ENCODE measurements around the gene FOXR1.

The FOXR1 gene

GRCh38 chr11:119025978-119026766, 54.6 kb downstream of the FOXR1 start:
- 100% methylated on average over 10 of the region's 16 CpGs for WGBS (ENCODE audit: insufficient coverage)
- DNase-seq = no peak
- no peak overlapping the region for H3K4me3 ChIP-seq (ENCODE audit: control insufficient read depth in 1 of 7, extremely low read depth in 1 of 7, insufficient read depth in 4 of 7, low read depth in 2 of 7, low read length in 6 of 7)
- no peak overlapping the region for H3K27ac ChIP-seq (ENCODE audit: insufficient read depth in 1 of 2, low read depth in 1 of 2, low read length in 2 of 2, poor library complexity in 1 of 2, severe bottlenecking in 2 of 2)
- POLR2A ChIA-PET = interaction anchor here (0.5 to 1.1 kb wide), 3 partner anchors 17 to 69 kb away, joined by 3 to 4 read pairs (median 3); no protein-coding TSS in a partner anchor
- no peaks in the 10 kb centered on the region for H3K27me3 ChIP-seq (replicated peaks in 2 of 5; ENCODE audit: control insufficient read depth in 4 of 5, insufficient read depth in 5 of 5, low read length in 4 of 5)
- no peaks in the 10 kb centered on the region for H3K9me3 ChIP-seq (ENCODE audit: control extremely low read depth in 1 of 5, control insufficient read depth in 4 of 5, insufficient read depth in 2 of 5, low read depth in 1 of 5, low read length in 4 of 5)
- peaks cover 0 to 22% (median 19%) of the 10 kb centered on the region in 4 experiments for H3K4me1 ChIP-seq (ENCODE audit: control extremely low read depth in 1 of 4, control insufficient read depth in 4 of 4, insufficient read depth in 4 of 4, low read length in 3 of 4)
- CTCF ChIA-PET = interaction anchor here (1.2 kb wide), 1 partner anchor 24 kb away, joined by 3 read pairs; no protein-coding TSS in a partner anchor
- peaks cover 13 to 74% (median 52%) of the 10 kb centered on the region in 4 experiments for H3K36me3 ChIP-seq (ENCODE audit: control insufficient read depth in 4 of 4, insufficient read depth in 4 of 4, low read length in 3 of 4)

- H3K4me1 ChIP-seq (ENCODE audit: control extremely low read depth in 1 of 4, control insufficient read depth in 4 of 4, insufficient read depth in 4 of 4, low read length in 3 of 4) = peaks cover 0 to 22% (median 21%) of the 10 kb centered on the region in 4 experiments
- H3K9me3 ChIP-seq (ENCODE audit: control extremely low read depth in 1 of 5, control insufficient read depth in 4 of 5, insufficient read depth in 2 of 5, low read depth in 1 of 5, low read length in 4 of 5) = no peaks in the 10 kb centered on the region
- peaks cover 13 to 66% (median 47%) of the 10 kb centered on the region in 4 experiments for H3K36me3 ChIP-seq (ENCODE audit: control insufficient read depth in 4 of 4, insufficient read depth in 4 of 4, low read length in 3 of 4)
- H3K4me3 ChIP-seq (ENCODE audit: control insufficient read depth in 1 of 7, extremely low read depth in 1 of 7, insufficient read depth in 4 of 7, low read depth in 2 of 7, low read length in 6 of 7) = no peak overlapping the region
- no peak overlapping the region for H3K27ac ChIP-seq (ENCODE audit: insufficient read depth in 1 of 2, low read depth in 1 of 2, low read length in 2 of 2, poor library complexity in 1 of 2, severe bottlenecking in 2 of 2)
- POLR2A ChIA-PET = no interaction called here
- no peak for DNase-seq
- CTCF ChIA-PET = interaction anchor here (0.6 to 1.9 kb wide), 2 partner anchors 8 to 22 kb away, joined by 3 to 5 read pairs; no protein-coding TSS in a partner anchor
- no peaks in the 10 kb centered on the region for H3K27me3 ChIP-seq (replicated peaks in 2 of 5; ENCODE audit: control insufficient read depth in 4 of 5, insufficient read depth in 5 of 5, low read length in 4 of 5)
- 100% methylated on average over 1 of the region's 2 CpGs for WGBS (ENCODE audit: insufficient coverage)
Measured at GRCh38 chr11:119026970-119027369, 55.4 kb downstream of the FOXR1 start.

- no peaks in the 10 kb centered on the region for H3K27me3 ChIP-seq (replicated peaks in 2 of 5; ENCODE audit: control insufficient read depth in 4 of 5, insufficient read depth in 5 of 5, low read length in 4 of 5)
- POLR2A ChIA-PET = no interaction called here
- WGBS (ENCODE audit: insufficient coverage) = 96% methylated on average over 8 of the region's 9 CpGs
- no peak overlapping the region for H3K27ac ChIP-seq (ENCODE audit: insufficient read depth in 1 of 2, low read depth in 1 of 2, low read length in 2 of 2, poor library complexity in 1 of 2, severe bottlenecking in 2 of 2)
- H3K4me1 ChIP-seq (ENCODE audit: control extremely low read depth in 1 of 4, control insufficient read depth in 4 of 4, insufficient read depth in 4 of 4, low read length in 3 of 4) = peaks cover 0 to 22% (median 21%) of the 10 kb centered on the region in 4 experiments
- peaks cover 13 to 62% (median 43%) of the 10 kb centered on the region in 4 experiments for H3K36me3 ChIP-seq (ENCODE audit: control insufficient read depth in 4 of 4, insufficient read depth in 4 of 4, low read length in 3 of 4)
- no peak overlapping the region for H3K4me3 ChIP-seq (ENCODE audit: control insufficient read depth in 1 of 7, extremely low read depth in 1 of 7, insufficient read depth in 4 of 7, low read depth in 2 of 7, low read length in 6 of 7)
- DNase-seq = no peak
- H3K9me3 ChIP-seq (ENCODE audit: control extremely low read depth in 1 of 5, control insufficient read depth in 4 of 5, insufficient read depth in 2 of 5, low read depth in 1 of 5, low read length in 4 of 5) = no peaks in the 10 kb centered on the region
- CTCF ChIA-PET = interaction anchor here (1.9 kb wide), 1 partner anchor 9 kb away, joined by 5 read pairs; no protein-coding TSS in a partner anchor
Measured at GRCh38 chr11:119027561-119028345, 56.2 kb downstream of the FOXR1 start.

GRCh38 chr11:119028346-119029068, 56.9 kb downstream of the FOXR1 start:
- WGBS (ENCODE audit: insufficient coverage) = 96% methylated on average over 9 of the region's 9 CpGs
- Histone ChIP-seq H3K4me3 (ENCODE audit: control insufficient read depth in 1 of 7, extremely low read depth in 1 of 7, insufficient read depth in 4 of 7, low read depth in 2 of 7, low read length in 6 of 7) (no peak overlapping the region), H3K36me3 (ENCODE audit: control insufficient read depth in 4 of 4, insufficient read depth in 4 of 4, low read length in 3 of 4) (peaks cover 12 to 56% (median 40%) of the 10 kb centered on the region in 4 experiments), H3K27me3 (replicated peaks in 2 of 5; ENCODE audit: control insufficient read depth in 4 of 5, insufficient read depth in 5 of 5, low read length in 4 of 5) (no peaks in the 10 kb centered on the region), H3K27ac (ENCODE audit: insufficient read depth in 1 of 2, low read depth in 1 of 2, low read length in 2 of 2, poor library complexity in 1 of 2, severe bottlenecking in 2 of 2) (peak overlapping the region in 1 of 2 experiments; percentile 3), H3K4me1 (ENCODE audit: control extremely low read depth in 1 of 4, control insufficient read depth in 4 of 4, insufficient read depth in 4 of 4, low read length in 3 of 4) (peaks cover 0 to 22% (median 21%) of the 10 kb centered on the region in 4 experiments), H3K9me3 (ENCODE audit: control extremely low read depth in 1 of 5, control insufficient read depth in 4 of 5, insufficient read depth in 2 of 5, low read depth in 1 of 5, low read length in 4 of 5) (no peaks in the 10 kb centered on the region)
- DNase-seq = no peak
- ChIA-PET POLR2A (no interaction called here), CTCF (interaction anchor here (1.9 kb wide), 1 partner anchor 9 kb away, joined by 5 read pairs; no protein-coding TSS in a partner anchor)

- POLR2A ChIA-PET = no interaction called here
- 88% methylated on average over 1 of the region's 1 CpG for WGBS (ENCODE audit: insufficient coverage)
- Histone ChIP-seq H3K4me1 (ENCODE audit: control extremely low read depth in 1 of 4, control insufficient read depth in 4 of 4, insufficient read depth in 4 of 4, low read length in 3 of 4) (peaks cover 0 to 22% (median 21%) of the 10 kb centered on the region in 4 experiments), H3K27me3 (replicated peaks in 2 of 5; ENCODE audit: control insufficient read depth in 4 of 5, insufficient read depth in 5 of 5, low read length in 4 of 5) (no peaks in the 10 kb centered on the region), H3K9me3 (ENCODE audit: control extremely low read depth in 1 of 5, control insufficient read depth in 4 of 5, insufficient read depth in 2 of 5, low read depth in 1 of 5, low read length in 4 of 5) (no peaks in the 10 kb centered on the region), H3K27ac (ENCODE audit: insufficient read depth in 1 of 2, low read depth in 1 of 2, low read length in 2 of 2, poor library complexity in 1 of 2, severe bottlenecking in 2 of 2) (peak overlapping the region in 1 of 2 experiments; percentile 3), H3K36me3 (ENCODE audit: control insufficient read depth in 4 of 4, insufficient read depth in 4 of 4, low read length in 3 of 4) (peaks cover 7 to 51% (median 35%) of the 10 kb centered on the region in 4 experiments), H3K4me3 (ENCODE audit: control insufficient read depth in 1 of 7, extremely low read depth in 1 of 7, insufficient read depth in 4 of 7, low read depth in 2 of 7, low read length in 6 of 7) (no peak overlapping the region)
- CTCF ChIA-PET = interaction anchor here (1.9 to 3.0 kb wide), 2 partner anchors 10 to 18 kb away, joined by 5 to 19 read pairs; no protein-coding TSS in a partner anchor
- DNase-seq = no peak
Measured at GRCh38 chr11:119029069-119029339, 57.4 kb downstream of the FOXR1 start.

GRCh38 chr11:119029340-119030028, 57.9 kb downstream of the FOXR1 start:
- CTCF ChIA-PET = interaction anchor here (1.0 to 3.0 kb wide), 2 partner anchors 9 to 17 kb away, joined by 3 to 19 read pairs; no protein-coding TSS in a partner anchor
- POLR2A ChIA-PET = no interaction called here
- Histone ChIP-seq H3K9me3 (ENCODE audit: control extremely low read depth in 1 of 5, control insufficient read depth in 4 of 5, insufficient read depth in 2 of 5, low read depth in 1 of 5, low read length in 4 of 5) (no peaks in the 10 kb centered on the region), H3K36me3 (ENCODE audit: control insufficient read depth in 4 of 4, insufficient read depth in 4 of 4, low read length in 3 of 4) (peaks cover 4 to 46% (median 30%) of the 10 kb centered on the region in 4 experiments), H3K27me3 (replicated peaks in 2 of 5; ENCODE audit: control insufficient read depth in 4 of 5, insufficient read depth in 5 of 5, low read length in 4 of 5) (no peaks in the 10 kb centered on the region), H3K4me3 (ENCODE audit: control insufficient read depth in 1 of 7, extremely low read depth in 1 of 7, insufficient read depth in 4 of 7, low read depth in 2 of 7, low read length in 6 of 7) (peak overlapping the region in 6 of 7 experiments; percentile 49 to 88 (median 84)), H3K4me1 (ENCODE audit: control extremely low read depth in 1 of 4, control insufficient read depth in 4 of 4, insufficient read depth in 4 of 4, low read length in 3 of 4) (peaks cover 0 to 22% (median 21%) of the 10 kb centered on the region in 4 experiments), H3K27ac (ENCODE audit: insufficient read depth in 1 of 2, low read depth in 1 of 2, low read length in 2 of 2, poor library complexity in 1 of 2, severe bottlenecking in 2 of 2) (peak overlapping the region in 1 of 2 experiments; percentile 3)
- WGBS (ENCODE audit: insufficient coverage) = 58% methylated on average over 7 of the region's 10 CpGs
- DNase-seq = no peak

All from common myeloid progenitor, CD34-positive (primary cell).